Measurements from ENCODE around the gene REV3L. TPM values are rescaled to one million over a fixed set of nuclear protein-coding genes. Genes with fewer than 3 reads are reported as not detected.
"Not testable (repeated sequence)": the region's sequence is repeated elsewhere in the genome, so short reads cannot be mapped to it uniquely, and the experiment has no call there.

Gene REV3L
- total RNA-seq, 1 donor from 2014 or later = 19.7 TPM

- no peak for DNase-seq (ENCODE audit: low read depth, low spot score)
Observed at GRCh38 chr6:111260570-111261298, 222.3 kb downstream of the REV3L start.

DNA sequence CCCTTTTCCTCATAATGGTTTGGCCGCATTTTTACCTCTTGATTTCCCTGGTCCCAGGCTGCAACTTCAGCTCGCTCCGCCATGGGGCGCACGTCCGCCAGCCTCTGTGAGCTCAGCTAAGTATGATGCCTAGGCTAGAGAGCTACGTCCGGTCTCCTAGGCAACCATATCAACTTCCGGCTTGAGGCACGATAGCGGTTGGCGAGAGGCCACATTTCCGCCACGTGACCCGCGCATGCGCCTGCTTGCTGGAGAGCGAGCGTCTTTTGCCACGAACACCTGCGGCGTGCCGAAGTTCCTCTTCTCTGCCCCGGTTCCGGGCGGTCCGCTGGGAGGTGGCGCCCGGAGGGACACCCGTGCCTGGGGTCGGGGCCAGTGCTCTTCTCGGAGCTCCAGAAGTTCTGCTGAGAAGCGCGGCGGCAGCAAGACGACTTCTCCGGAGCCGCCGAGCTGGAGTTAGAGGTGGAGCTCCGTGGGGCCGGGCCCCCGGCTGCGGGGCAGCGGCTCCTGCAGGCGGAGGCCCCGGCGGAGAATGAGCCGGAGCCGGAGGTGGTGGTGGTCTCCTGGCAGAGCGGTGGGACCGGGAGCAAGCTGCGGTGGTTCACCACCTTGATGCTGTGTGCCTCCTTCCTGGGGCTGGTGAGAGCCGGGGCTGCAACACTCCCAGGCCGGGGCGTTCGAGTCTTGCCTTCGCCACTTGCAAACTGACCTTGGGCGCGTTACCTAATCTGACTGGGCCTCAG, 223.8 kb downstream of the REV3L start:
- peak; percentile 95 for DNase-seq (ENCODE audit: low read depth, low spot score)

- no peak for DNase-seq (ENCODE audit: low read depth, low spot score)
Observed at GRCh38 chr6:111258615-111259088, 224.4 kb downstream of the REV3L start.

DNA sequence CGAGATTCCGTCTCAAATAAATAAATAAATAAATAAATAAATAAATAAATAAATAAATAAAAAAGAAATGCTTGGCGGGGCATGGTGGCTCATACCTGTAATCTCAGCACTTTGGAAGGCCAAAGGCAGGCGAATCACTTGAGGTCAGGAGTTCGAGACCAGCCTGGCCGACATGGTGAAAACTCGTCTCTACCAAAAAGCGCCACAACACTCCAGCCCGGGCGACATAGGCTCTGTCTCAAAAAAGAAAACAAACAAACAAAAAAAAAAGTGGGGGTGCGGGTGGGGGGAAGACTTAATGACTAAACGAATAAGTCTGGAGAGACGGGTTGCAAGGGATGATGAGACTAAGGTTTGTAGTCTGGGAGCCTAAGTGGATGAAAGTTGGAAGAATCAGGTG, 225.0 kb downstream of the REV3L start:
- no peak for DNase-seq (ENCODE audit: low read depth, low spot score)

DNA sequence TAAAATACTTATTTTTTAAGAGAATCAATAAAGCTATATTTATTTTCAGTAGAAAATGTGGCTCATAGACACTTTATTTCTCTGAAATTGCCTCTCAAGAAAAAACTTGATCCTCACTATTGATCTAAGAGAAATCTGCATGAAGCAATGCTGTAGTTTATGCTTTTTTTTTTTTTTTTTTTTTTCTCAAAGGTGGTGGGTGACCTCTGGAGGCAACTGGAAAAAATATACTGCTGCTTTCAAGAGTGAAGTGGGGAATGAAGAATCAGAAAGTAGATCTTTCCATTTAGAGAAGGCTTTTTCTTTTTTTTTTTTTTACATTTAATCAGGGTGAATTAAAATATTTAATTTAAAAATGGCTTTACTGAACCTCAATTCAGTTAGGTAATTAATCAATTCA, 226.4 kb downstream of the REV3L start:
- DNase-seq (ENCODE audit: low read depth, low spot score) = no peak

DNA sequence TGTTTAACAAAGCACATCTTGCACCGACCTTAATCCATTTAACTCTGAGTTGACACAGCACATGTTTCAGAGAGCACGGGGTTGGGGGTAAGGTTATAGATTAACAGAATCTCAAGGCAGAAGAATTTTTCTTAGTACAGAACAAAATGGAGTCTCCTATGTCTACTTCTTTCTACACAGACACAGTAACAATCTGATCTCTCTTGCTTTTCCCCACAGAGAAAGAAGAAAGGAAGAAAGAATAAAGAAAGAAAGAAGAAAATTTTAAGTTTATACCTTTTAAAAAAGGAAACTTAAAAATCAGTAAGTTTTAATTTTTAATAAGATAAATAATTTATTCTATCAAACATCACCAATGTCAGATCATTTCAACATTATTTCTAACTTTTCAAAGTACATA, 227.2 kb downstream of the REV3L start:
- not testable (repeated sequence) for DNase-seq (ENCODE audit: low read depth, low spot score)

- DNase-seq (ENCODE audit: low read depth, low spot score) = no peak
Observed at GRCh38 chr6:111254779-111255166, 228.2 kb downstream of the REV3L start.

DNA sequence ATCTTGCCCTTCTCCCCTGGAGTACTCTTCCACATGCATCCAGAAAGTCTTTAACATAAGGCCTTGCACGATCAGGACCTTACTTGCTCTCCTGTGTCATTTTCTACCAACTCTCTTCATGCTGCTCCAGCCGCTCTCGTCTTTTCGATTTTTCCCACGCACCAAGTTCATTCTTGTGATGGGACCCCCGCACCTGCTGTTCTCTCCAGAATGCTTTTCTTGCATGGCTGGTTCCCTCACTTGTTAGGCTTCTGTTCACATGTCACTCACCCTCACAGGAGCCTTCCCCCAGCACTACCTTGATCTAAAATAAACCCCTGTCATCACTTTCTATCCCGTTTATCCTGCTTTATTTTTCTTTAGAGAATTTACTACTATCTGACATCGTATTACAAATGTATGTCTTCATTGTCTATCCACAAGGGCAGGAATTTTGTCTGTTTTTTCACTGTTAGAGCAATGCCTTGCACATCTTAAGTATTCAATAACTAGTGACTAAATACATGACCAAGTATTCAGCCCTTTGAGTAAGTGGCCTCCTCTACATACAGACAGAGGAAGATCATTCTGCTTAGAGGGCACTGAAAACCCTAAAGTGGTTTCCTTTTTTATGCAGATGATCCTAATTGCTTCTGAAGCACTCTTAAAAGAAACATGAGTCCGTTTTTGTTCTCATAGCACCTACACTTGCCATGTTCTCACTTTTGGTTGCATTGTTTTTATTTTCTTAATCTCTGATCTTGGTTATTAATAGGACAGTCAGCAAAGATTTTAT, 228.8 kb downstream of the REV3L start:
- DNase-seq (ENCODE audit: low read depth, low spot score) = no peak

- DNase-seq (ENCODE audit: low read depth, low spot score) = no peak
Observed at GRCh38 chr6:111252726-111253125, 230.3 kb downstream of the REV3L start.

- no peak for DNase-seq (ENCODE audit: low read depth, low spot score)
Observed at GRCh38 chr6:111250791-111251354, 232.1 kb downstream of the REV3L start.

Other genes with a start within 250 kb of the REV3L start
- 9.5 and 9.8 TPM in 2 replicates for gene TRAF3IP2, start 122.7 kb upstream of the REV3L start, total RNA-seq

Measured in pulmonary artery endothelial cell (primary cell).